Measurements from ENCODE around the gene HOXA5.

Gene HOXA5

GRCh38 chr7:27161721-27162560 is 18.5 kb upstream of the HOXA5 start:
- in situ Hi-C loops (cut with MboI; ENCODE audit: low sequenced_read_pairs): no loop called here

GRCh38 chr7:27161214-27161720 is 17.8 kb upstream of the HOXA5 start:
- in situ Hi-C loops (cut with MboI; ENCODE audit: low sequenced_read_pairs): no loop called here

- in situ Hi-C loops (cut with MboI; ENCODE audit: low sequenced_read_pairs): no loop called here
These were observed 17.2 kb upstream of the HOXA5 start for GRCh38 chr7:27160546-27161213.

- in situ Hi-C loops (cut with MboI; ENCODE audit: low sequenced_read_pairs): no loop called here
These were observed 16.7 kb upstream of the HOXA5 start for GRCh38 chr7:27160145-27160545.

GRCh38 chr7:27159266-27160144 is 16.0 kb upstream of the HOXA5 start:
- in situ Hi-C loops (cut with MboI; ENCODE audit: low sequenced_read_pairs): no loop called here

GRCh38 chr7:27158436-27159265 is 15.2 kb upstream of the HOXA5 start:
- in situ Hi-C loops (cut with MboI; ENCODE audit: low sequenced_read_pairs): no loop called here

- in situ Hi-C loops (cut with MboI; ENCODE audit: low sequenced_read_pairs): no loop called here
These were observed 14.4 kb upstream of the HOXA5 start for GRCh38 chr7:27157702-27158431.

GRCh38 chr7:27156916-27157701 is 13.6 kb upstream of the HOXA5 start:
- in situ Hi-C loops (cut with MboI; ENCODE audit: low sequenced_read_pairs): no loop called here

- in situ Hi-C loops (cut with MboI; ENCODE audit: low sequenced_read_pairs): no loop called here
These were observed 13.0 kb upstream of the HOXA5 start, which contains the start of gene HOXA7 for GRCh38 chr7:27156508-27156898. Gene HOXA7, minus strand, starts transcription at chr7:27156675. Its CDS starts 130 bp downstream, at chr7:27156545.

- in situ Hi-C loops (cut with MboI; ENCODE audit: low sequenced_read_pairs): no loop called here
These were observed 12.5 kb upstream of the HOXA5 start for GRCh38 chr7:27155816-27156507.

- in situ Hi-C loops (cut with MboI; ENCODE audit: low sequenced_read_pairs): no loop called here
These were observed 11.7 kb upstream of the HOXA5 start for GRCh38 chr7:27154901-27155815.

GRCh38 chr7:27154369-27154768 is 10.9 kb upstream of the HOXA5 start:
- in situ Hi-C loops (cut with MboI; ENCODE audit: low sequenced_read_pairs): no loop called here

- in situ Hi-C loops (cut with MboI; ENCODE audit: low sequenced_read_pairs): no loop called here
These were observed 10.0 kb upstream of the HOXA5 start for GRCh38 chr7:27153526-27153925.

- in situ Hi-C loops (cut with MboI; ENCODE audit: low sequenced_read_pairs): no loop called here
These were observed 9.4 kb upstream of the HOXA5 start for GRCh38 chr7:27152816-27153442.

- in situ Hi-C loops (cut with MboI; ENCODE audit: low sequenced_read_pairs): no loop called here
These were observed 8.7 kb upstream of the HOXA5 start, which contains the start of gene HOXA3 for GRCh38 chr7:27151931-27152815. Gene HOXA3, minus strand, starts transcription at chr7:27152583. Its CDS starts 41,943 bp downstream, at chr7:27110640.

All from HL-60/S4 treated with retinoic acid at 250 ng/mL for 4 days and 3 days (cell line).